ENCODE data around the gene SPATA31E1.

- TF ChIP-seq EP300 (IDR thresholded peaks at IDR 0.05) (no peak), CTCF (IDR thresholded peaks at IDR 0.05) (no peak), POLR2A (IDR thresholded peaks at IDR 0.05) (no peak)
Measured at GRCh38 chr9:87896891-87897290, 14.2 kb downstream of the SPATA31E1 start.
